Gastrocnemius medialis (tissue), 4 donors: Measurements from ENCODE around the gene F8.

Experiments
- POLR2A ChIP-seq, 2 donors: fragments of 450-650 bp; IDR thresholded peaks; one replicate each; pipeline ENCODE4 v1.6.1; 2017; ENCODE audit warnings: antibody characterized with exemption in 2 of 2, mild to moderate bottlenecking in 2 of 2, moderate library complexity in 2 of 2
- TF ChIP-seq, protein P1 (sequence below), 5 experiments: fragments of 450-650 bp in 3 of 5; fragments of 200-600 bp in 2 of 5; sonication (generic) in 2 of 5; IDR thresholded peaks in 4 of 5; conservative IDR thresholded peaks in 1 of 5; 1 replicate in 4 of 5; 2 replicates in 1 of 5; pipeline ENCODE4 v1.5.1; 2016 to 2019; ENCODE audit warnings: antibody characterized with exemption in 5 of 5, mild to moderate bottlenecking in 3 of 5, moderate library complexity in 3 of 5

DNA sequence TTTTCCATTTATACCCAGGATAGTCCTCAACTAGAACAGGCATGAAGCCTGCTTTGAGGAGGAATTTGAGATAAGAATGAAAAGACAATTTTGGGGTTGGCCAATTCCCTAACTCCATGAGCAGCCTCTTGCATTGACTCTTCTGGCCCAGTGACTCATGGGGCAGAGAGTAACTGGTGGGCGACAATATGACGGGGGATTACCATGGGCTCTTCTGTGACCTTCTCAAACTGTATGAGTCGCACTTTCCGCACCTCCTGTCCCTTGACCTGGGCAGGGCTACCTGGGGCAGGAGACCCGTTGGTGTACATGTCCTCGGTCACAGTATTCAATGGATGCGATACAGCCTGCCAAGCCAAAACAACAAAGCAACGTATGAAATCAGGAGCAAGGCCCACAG, 230.6 kb downstream of the F8 start:
- TF ChIP-seq, protein P1, sequence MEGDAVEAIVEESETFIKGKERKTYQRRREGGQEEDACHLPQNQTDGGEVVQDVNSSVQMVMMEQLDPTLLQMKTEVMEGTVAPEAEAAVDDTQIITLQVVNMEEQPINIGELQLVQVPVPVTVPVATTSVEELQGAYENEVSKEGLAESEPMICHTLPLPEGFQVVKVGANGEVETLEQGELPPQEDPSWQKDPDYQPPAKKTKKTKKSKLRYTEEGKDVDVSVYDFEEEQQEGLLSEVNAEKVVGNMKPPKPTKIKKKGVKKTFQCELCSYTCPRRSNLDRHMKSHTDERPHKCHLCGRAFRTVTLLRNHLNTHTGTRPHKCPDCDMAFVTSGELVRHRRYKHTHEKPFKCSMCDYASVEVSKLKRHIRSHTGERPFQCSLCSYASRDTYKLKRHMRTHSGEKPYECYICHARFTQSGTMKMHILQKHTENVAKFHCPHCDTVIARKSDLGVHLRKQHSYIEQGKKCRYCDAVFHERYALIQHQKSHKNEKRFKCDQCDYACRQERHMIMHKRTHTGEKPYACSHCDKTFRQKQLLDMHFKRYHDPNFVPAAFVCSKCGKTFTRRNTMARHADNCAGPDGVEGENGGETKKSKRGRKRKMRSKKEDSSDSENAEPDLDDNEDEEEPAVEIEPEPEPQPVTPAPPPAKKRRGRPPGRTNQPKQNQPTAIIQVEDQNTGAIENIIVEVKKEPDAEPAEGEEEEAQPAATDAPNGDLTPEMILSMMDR (IDR thresholded peaks at IDR 0.05 in 4 of 5, conservative IDR thresholded peaks at IDR 0.05 in 1 of 5): no peak
- no peak for TF ChIP-seq POLR2A (IDR thresholded peaks at IDR 0.05)
